Kidney tubule cell (primary cell): ENCODE measurements around the gene MED29.

Experiments
- DNase-seq: peaks from one replicate; pipeline ENCODE4 v3.0.0-alpha.2; 2018; ENCODE audit warnings: low spot score

Gene MED29

GRCh38 chr19:39430675-39431593 is 39.8 kb downstream of the MED29 start:
- DNase-seq = peak; percentile 63

- DNase-seq = no peak
These were observed 41.5 kb downstream of the MED29 start for GRCh38 chr19:39432677-39433025.

DNA sequence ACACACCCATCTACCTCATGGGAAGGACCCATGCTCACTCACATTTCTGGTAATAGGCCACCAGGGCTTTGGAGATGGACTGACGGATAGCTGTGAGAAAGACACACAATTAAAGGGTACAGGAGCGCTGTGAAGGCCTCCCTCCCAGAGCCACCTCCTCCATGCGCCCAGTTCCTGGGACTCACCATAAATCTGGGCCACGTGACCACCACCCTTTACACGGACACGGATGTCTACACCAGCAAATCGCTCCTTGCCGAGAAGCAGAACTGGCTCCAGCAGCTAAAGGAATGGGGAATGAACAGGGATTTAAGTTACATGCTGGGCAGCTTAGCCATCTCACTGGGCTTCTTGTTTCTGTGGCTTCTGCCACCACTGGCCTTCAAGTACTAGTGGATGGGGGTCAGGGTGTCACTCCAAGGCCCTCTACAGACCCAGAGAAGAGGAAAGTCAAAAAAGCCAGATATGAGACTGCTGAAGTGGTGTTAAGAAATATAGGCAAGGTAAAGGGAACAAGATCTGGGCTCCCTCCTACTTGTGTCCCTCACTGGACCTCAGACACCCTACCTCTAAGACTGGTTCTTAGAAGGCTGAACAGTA is 42.4 kb downstream of the MED29 start:
- no peak for DNase-seq

DNA sequence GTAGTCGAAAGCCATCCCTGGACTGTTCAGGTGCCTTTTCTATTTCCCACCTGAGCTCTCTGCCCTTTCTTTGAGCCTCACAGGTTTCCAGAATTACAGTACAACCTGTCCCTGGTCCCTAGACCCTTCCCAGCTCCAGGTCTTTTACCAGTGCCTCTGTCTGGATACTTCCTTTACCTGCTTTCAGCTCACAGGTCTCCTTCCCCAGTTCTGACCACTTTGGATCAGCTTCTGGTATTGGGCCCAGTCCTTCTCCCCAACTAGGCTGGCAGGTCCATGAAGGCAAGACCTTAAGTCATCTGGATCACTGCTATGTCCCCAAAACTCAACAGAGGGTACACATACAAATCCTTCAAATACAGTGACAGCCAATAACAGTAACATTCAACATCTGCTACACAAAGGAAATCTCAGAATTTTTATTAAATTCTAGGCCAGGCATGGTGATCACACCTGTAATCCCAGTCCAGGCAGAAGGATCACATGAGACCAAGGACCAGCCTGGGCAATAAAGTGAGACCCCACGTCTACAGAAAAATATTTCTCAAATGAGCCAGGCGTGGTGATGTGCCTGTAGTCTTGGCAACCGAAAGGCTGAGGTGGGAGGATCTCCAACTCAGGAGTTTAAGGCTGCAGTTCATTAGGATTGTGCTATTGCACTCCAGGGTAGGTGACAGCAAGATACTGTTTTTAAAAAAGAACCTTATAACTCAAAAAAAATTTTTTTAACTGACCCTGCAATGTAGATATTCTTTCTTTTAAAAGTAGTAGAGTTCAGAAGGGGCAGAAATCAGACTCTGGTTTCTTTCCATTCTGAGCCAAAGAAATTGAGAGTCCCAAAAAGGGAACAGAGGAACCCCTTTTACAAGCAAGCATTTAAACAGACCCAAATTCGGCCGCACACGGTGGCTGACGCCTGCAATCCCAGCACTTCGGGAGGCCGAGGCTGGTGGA is 43.2 kb downstream of the MED29 start:
- peak; percentile 35 for DNase-seq

GRCh38 chr19:39435499-39436349 is 44.5 kb downstream of the MED29 start, which contains the start of gene RPS16:
RPS16 (minus strand) TSS chr19:39435949; CDS start chr19:39435895, 54 bp downstream.
- peak; percentile 98 for DNase-seq

- DNase-seq = no peak
These were observed 45.2 kb downstream of the MED29 start for GRCh38 chr19:39436350-39436716.

- peak; percentile 82 for DNase-seq
These were observed 47.2 kb downstream of the MED29 start for GRCh38 chr19:39438270-39438934.

DNA sequence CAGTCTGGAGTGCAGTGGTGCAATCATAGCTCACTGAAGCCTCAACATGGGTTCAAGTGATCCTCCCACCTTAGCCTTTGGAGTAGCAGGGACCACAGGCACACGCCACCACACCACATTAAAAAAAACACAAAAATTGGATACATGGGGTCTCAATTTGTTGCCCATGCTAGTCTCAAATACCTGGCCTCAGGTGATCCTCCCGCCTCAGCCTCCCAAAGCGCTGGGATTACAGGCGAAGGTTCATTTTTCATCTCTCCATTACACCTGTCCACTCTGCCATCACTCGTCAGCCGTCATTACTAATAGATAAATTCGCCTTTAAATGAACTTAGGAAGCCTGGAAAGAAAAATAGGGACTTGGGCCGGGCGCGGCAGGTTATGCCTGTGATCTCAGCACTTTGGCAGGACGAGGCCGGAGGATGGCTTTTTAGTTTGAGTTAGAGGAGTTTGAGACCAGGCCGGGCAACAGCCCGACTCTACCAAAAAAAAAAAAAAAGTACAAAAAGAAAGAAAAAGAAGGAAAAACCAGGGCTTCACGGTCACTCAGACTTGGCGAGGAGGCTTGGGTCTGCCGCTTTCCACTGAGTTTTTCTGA is 53.5 kb downstream of the MED29 start:
- peak; percentile 30 for DNase-seq

DNA sequence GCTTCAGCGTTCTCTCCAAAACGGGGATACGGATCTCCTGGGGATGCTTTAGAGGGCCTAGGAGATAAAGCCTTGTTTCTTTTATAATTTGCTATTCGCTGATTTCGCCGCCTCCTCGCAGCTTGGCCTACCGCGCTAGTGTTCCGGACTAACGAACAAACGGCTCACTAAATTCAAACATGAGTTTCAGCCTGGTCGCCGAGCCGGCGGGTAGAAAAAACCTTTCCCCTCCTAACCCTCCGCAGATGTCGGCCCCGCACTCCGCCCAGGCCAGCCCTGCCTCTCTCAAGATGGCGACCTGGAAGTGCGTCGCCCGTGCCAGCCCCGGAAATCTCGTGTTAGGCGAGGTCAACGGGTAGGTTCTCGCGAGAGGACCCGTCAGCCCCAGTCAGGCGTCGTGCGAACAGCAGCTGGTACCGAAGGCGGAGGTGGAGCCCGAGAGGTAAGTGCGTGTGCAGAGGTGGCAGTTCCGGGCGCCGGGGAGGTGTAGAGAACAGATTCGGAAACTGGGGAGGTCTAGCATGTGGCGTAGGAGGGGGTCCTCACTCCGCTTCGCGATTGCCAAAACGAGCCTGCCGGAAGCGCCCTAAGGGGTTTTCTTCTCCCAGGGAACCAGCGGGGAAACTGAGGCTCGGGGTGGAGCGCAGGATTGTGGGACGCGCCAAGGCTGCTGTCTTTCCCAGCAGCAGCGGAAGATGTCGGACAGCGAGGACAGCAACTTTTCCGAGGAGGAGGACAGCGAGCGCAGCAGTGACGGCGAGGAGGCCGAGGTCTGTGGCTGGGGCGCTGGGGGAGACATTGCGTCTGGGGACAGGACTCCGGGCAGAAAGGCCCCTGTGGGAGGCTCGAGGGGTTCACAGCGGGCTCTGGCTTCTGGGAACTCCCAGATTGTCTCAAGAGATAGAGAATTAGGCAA is 54.3 kb downstream of the MED29 start, which contains the start of gene SUPT5H:
TSS of gene SUPT5H (plus strand) at position 387 of the 916 bp plus-strand sequence. CDS start at position 696, 309 bp downstream.
- DNase-seq = peak; percentile 99

- DNase-seq = no peak
These were observed 55.3 kb downstream of the MED29 start for GRCh38 chr19:39446365-39447084.

DNA sequence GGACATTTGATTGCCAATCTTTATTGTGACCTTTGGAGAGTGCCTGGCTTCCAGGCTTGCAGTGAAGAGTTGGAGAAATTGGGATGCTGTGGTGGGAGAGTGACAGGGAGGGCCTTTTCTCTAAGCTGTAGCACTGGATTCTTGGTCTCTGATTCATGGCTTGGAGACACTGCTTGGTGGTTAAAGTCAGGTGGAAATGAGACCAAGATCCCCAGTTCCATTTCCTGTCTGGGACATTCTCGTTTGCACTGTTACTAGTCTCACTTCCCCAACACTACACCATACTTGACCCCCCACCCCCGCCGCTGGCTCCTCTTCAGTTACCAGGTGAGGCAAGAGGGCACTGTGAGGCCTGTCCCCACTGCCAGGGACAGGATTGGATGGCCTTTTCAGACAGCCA is 57.1 kb downstream of the MED29 start:
- DNase-seq = peak; percentile 90

GRCh38 chr19:39449116-39449797 is 58.1 kb downstream of the MED29 start:
- DNase-seq = no peak
